Naive thymus-derived CD4-positive, alpha-beta T cell (primary cell): ENCODE data around the gene IQGAP2. TPM values are rescaled to one million over a fixed set of nuclear protein-coding genes. Genes with fewer than 3 reads are reported as not detected.
A peak's percentile ranks its signal among the peaks of the same experiment; 100 is the strongest.
"Not testable (repeated sequence)": the region's sequence is repeated elsewhere in the genome, so short reads cannot be mapped to it uniquely, and the experiment has no call there.

Experiments used
- ATAC-seq: fragments of 150-1000 bp; cut with Tn5 transposase; 2 replicates; pipeline ENCODE4 v1.10.0; 2021; ENCODE audit warnings: mild to moderate bottlenecking, moderate library complexity
- CTCF ChIA-PET: fragments of 350-600 bp; sonication (Branson Sonifier 250); formaldehyde crosslinking; loops from one replicate; lab custom pipeline; 2021; ENCODE audit warnings: antibody characterized with exemption; lab: Charles Lee
- POLR2A ChIA-PET: fragments of 350-600 bp; sonication (Branson Sonifier 250); formaldehyde crosslinking; loops from one replicate; lab custom pipeline; 2021; ENCODE audit warnings: antibody characterized with exemption, inconsistent platforms; lab: Charles Lee
- DNase-seq, 9 donors: peaks; one replicate each; pipeline versions ENCODE4 v3.0.0 to v3.0.0-alpha.2; 2020 to 2022; ENCODE audit warnings: mixed read lengths in 1 of 9
- H3K27ac ChIP-seq: one replicate; pipeline ENCODE4 v1.7.0; 2013; ENCODE audit warnings: mild to moderate bottlenecking, low read depth, low read length, moderate library complexity
- H3K27me3 ChIP-seq, 2 donors: one replicate each; pipeline ENCODE4 v1.7.0; 2013; ENCODE audit warnings: low read length in 2 of 2, mild to moderate bottlenecking in 2 of 2, moderate library complexity in 2 of 2; ENCODE audit not compliant: control insufficient read depth in 2 of 2, insufficient read depth in 2 of 2
- H3K36me3 ChIP-seq, 3 experiments: 1 replicate in 2 of 3; 2 replicates in 1 of 3; pipeline ENCODE4 v1.7.0; 2013; ENCODE audit warnings: low read length in 3 of 3, mild to moderate bottlenecking in 3 of 3, moderate library complexity in 1 of 3; ENCODE audit not compliant: insufficient read depth in 3 of 3, control insufficient read depth in 2 of 3
- H3K4me1 ChIP-seq, 2 donors: one replicate each; pipeline ENCODE4 v1.7.0; 2013; ENCODE audit warnings: low read length in 2 of 2, mild to moderate bottlenecking in 2 of 2, moderate library complexity in 1 of 2; ENCODE audit not compliant: control insufficient read depth in 2 of 2, insufficient read depth in 2 of 2
- H3K4me3 ChIP-seq: 2 replicates; pipeline ENCODE4 v1.7.0; 2013; ENCODE audit warnings: mild to moderate bottlenecking, low read length
- H3K9me3 ChIP-seq, 3 experiments: 1 replicate in 2 of 3; 2 replicates in 1 of 3; pipeline ENCODE4 v1.7.0; 2013; ENCODE audit warnings: low read length in 3 of 3; ENCODE audit not compliant: control insufficient read depth in 2 of 3
- H3K27ac Mint-ChIP-seq, 9 donors: one replicate each; pipeline ENCODE4 v1.8.0; 2020 to 2022; ENCODE audit warnings: mixed read lengths in 9 of 9, mild to moderate bottlenecking in 8 of 9, moderate library complexity in 5 of 9, inconsistent platforms in 2 of 9
- H3K27me3 Mint-ChIP-seq, 5 donors: one replicate each; pipeline ENCODE4 v1.8.0; 2021 to 2022; ENCODE audit warnings: mixed read lengths in 5 of 5, mild to moderate bottlenecking in 1 of 5
- H3K36me3 Mint-ChIP-seq, 5 donors: one replicate each; pipeline ENCODE4 v1.8.0; 2020 to 2022; ENCODE audit warnings: mixed read lengths in 5 of 5, mild to moderate bottlenecking in 3 of 5, inconsistent platforms in 1 of 5
- H3K4me1 Mint-ChIP-seq, 7 donors: one replicate each; pipeline ENCODE4 v1.8.0; 2020 to 2022; ENCODE audit warnings: mixed read lengths in 7 of 7, mild to moderate bottlenecking in 3 of 7, inconsistent platforms in 1 of 7
- H3K4me3 Mint-ChIP-seq, 10 donors: one replicate each; pipeline ENCODE4 v1.8.0; 2020 to 2022; ENCODE audit warnings: mild to moderate bottlenecking in 10 of 10, mixed read lengths in 10 of 10, moderate library complexity in 6 of 10, inconsistent platforms in 2 of 10
- H3K9me3 Mint-ChIP-seq, 11 donors: one replicate each; pipeline ENCODE4 v1.8.0; 2020 to 2022; ENCODE audit warnings: mixed read lengths in 11 of 11, mild to moderate bottlenecking in 4 of 11, inconsistent platforms in 1 of 11, moderate library complexity in 1 of 11
- intact Hi-C, 2 donors: fragments of 100-400 bp; cut with micrococcal nuclease; formaldehyde crosslinking; loops; one replicate each; pipeline ENCODE4 v1.15.1; 2023
- polyA plus RNA-seq, 2 donors: library from polyadenylated mRNA; unstranded; fragments of 300-500 nt; fragmentation: Illumina TruSeq; gene quantifications; one replicate each; pipeline ENCODE4 v1.2.3, GENCODE V29; 2021
- total RNA-seq, 6 experiments: library from RNA in 5 of 6; stranded (reverse) in 5 of 6; gene quantifications; 1 replicate in 5 of 6; 2 replicates in 1 of 6; pipeline ENCODE4 v1.2.3 and lab custom pipeline; 2021 to 2026

Gene IQGAP2
- total and polyA plus RNA-seq, 7 experiments from 2014 or later = 19.0 to 114 (median 86.3) TPM

DNA sequence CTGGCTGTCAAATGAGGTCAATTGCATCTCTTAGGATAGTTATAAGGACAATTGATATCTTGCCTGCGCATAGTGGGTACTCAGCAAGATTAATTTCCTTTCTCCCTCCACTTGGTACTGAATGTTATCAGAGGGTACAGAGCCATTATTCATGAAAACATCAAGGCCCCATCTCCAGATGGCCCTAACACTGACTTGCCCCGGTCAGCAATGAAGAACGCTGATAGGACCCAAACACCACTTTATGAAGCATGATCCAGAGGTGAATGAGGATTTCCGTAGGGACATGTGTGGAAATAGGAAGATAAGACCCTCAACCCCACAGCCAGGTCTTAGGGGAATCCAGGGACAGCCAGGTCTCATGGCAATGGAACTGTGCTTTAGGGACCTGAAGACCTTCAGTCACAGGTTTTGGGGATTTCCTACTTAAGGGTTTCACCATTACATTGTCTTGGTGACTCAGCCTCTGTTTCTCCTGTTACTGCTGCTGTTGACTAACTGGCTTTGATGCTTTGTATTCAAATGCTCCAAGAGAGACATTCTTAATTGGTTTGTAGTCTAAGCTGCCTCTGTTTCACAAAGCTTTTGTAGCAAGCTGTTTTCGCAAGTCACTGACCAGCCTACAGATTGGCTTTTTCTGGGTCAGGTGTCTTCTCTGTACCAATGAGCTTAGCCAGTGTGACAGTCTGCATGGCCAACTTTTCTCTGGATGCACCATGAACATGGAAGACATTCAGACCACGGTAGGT lies 35.3 kb upstream of the IQGAP2 start:
- ChIA-PET POLR2A (no interaction called here), CTCF (no interaction called here)
- no peak overlapping the region for H3K4me3 ChIP-seq
- no peaks in the 10 kb centered on the region for H3K9me3 ChIP-seq
- intact Hi-C loops = no loop called here
- H3K27ac Mint-ChIP-seq = peak overlapping the region in 1 of 9 donors; percentile 69
- H3K36me3 ChIP-seq = no peaks in the 10 kb centered on the region
- H3K4me1 ChIP-seq = no peaks in the 10 kb centered on the region
- peak; percentile 61 for ATAC-seq
- DNase-seq = peak in 1 of 9 donors; percentile 30
- peaks cover 0 to 26% (median 5%) of the 10 kb centered on the region in 7 donors for H3K4me1 Mint-ChIP-seq
- H3K4me3 Mint-ChIP-seq = no peak overlapping the region
- no peak overlapping the region for H3K27ac ChIP-seq
- H3K36me3 Mint-ChIP-seq = peaks cover 0 to 3% (median 0%) of the 10 kb centered on the region in 5 donors
- no peaks in the 10 kb centered on the region for H3K27me3 Mint-ChIP-seq
- H3K9me3 Mint-ChIP-seq = peaks cover 0 to 4% (median 0%) of the 10 kb centered on the region in 11 donors
- no peaks in the 10 kb centered on the region for H3K27me3 ChIP-seq

DNA sequence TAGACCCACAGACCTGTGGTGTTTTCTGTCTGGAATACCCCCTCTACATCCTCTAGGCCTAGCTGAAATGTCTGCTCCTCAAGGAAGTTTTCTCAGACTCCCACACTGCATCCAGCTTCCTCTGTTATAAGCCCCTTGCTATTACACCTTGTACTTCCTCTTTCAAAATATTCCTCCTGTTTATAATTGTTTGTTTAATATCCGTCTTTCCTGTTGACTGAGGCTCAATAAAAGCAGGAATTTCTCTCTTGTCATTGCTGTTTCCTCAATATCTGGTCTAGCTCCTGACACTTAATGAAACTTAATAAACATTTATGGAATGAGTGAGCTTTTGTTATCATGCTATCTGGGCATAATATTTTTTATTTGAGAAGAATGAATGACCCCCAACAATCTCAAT lies 34.1 kb upstream of the IQGAP2 start:
- no peak overlapping the region for H3K4me3 ChIP-seq
- H3K36me3 ChIP-seq = no peaks in the 10 kb centered on the region
- intact Hi-C loops = no loop called here
- no peaks in the 10 kb centered on the region for H3K27me3 Mint-ChIP-seq
- H3K4me1 Mint-ChIP-seq = peaks cover 0 to 27% (median 3%) of the 10 kb centered on the region in 7 donors
- ChIA-PET CTCF (no interaction called here), POLR2A (no interaction called here)
- H3K27me3 ChIP-seq = no peaks in the 10 kb centered on the region
- H3K4me3 Mint-ChIP-seq = no peak overlapping the region
- peaks cover 0 to 4% (median 0%) of the 10 kb centered on the region in 11 donors for H3K9me3 Mint-ChIP-seq
- no peak for DNase-seq
- no peak for ATAC-seq
- no peaks in the 10 kb centered on the region for H3K4me1 ChIP-seq
- H3K27ac Mint-ChIP-seq = peak overlapping the region in 2 of 9 donors; percentile 35 to 53
- no peaks in the 10 kb centered on the region for H3K9me3 ChIP-seq
- peaks cover 0 to 3% (median 0%) of the 10 kb centered on the region in 5 donors for H3K36me3 Mint-ChIP-seq
- no peak overlapping the region for H3K27ac ChIP-seq

DNA sequence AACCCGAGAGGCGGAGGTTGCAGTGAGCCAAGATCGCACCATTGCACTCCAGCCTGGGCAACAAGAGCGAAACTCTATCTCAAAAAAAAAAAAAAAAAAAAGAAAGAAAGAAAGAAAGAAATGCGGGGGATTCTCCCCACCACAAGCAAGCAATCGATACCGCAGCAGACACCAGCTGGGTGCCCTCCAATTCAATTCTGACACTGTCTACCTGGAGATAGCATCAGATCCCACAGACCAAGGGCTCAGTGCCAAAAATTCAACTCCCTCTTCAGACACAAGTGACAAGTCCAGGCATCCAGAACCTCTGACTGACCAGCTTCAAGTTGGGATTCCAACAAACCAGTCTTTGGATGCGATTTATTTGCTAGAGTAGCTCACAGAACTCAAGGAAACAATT lies 33.4 kb upstream of the IQGAP2 start:
- intact Hi-C loops, ATAC-seq, DNase-seq, H3K36me3 ChIP-seq, H3K4me3 Mint-ChIP-seq, H3K9me3 ChIP-seq, CTCF ChIA-PET, H3K36me3 Mint-ChIP-seq, H3K9me3 Mint-ChIP-seq, H3K27ac Mint-ChIP-seq, H3K4me3 ChIP-seq, H3K4me1 ChIP-seq, H3K27ac ChIP-seq, H3K27me3 Mint-ChIP-seq, H3K27me3 ChIP-seq: not testable (repeated sequence)
- peaks cover 0 to 27% (median 2%) of the 10 kb centered on the region in 7 donors for H3K4me1 Mint-ChIP-seq
- POLR2A ChIA-PET = interaction anchor here (0.6 kb wide), 1 partner anchor 1303 kb away, joined by 3 read pairs; no protein-coding TSS in a partner anchor

DNA sequence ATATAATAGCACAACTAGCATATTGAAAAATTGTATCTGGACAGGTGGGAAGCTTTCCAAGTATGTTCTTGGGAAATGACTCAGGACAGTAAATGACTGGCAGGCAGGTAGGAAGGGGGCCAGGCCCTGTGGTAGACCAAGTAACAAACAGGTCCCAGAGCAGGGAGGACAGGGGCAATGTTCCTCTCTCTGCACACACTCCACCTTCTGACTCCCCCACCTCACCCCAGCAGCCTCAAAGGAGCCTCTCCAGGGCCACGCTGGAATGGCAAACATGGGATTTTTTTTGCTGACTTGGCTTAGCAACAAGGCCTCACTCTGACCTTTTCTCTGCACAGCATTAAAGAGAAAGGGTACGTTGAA lies 31.1 kb upstream of the IQGAP2 start:
- Mint-ChIP-seq H3K27me3 (peaks cover 0 to 2% (median 0%) of the 10 kb centered on the region in 5 donors), H3K4me1 (peaks cover 0 to 35% (median 4%) of the 10 kb centered on the region in 7 donors), H3K4me3 (no peak overlapping the region), H3K36me3 (peaks cover 0 to 3% (median 0%) of the 10 kb centered on the region in 5 donors), H3K27ac (no peak overlapping the region), H3K9me3 (peaks cover 0 to 4% (median 0%) of the 10 kb centered on the region in 11 donors)
- H3K9me3 ChIP-seq = no peaks in the 10 kb centered on the region
- H3K36me3 ChIP-seq = no peaks in the 10 kb centered on the region
- no peaks in the 10 kb centered on the region for H3K27me3 ChIP-seq
- no peak for ATAC-seq
- CTCF ChIA-PET = no interaction called here
- no peak overlapping the region for H3K4me3 ChIP-seq
- DNase-seq = no peak
- intact Hi-C loops = no loop called here
- H3K27ac ChIP-seq = no peak overlapping the region
- H3K4me1 ChIP-seq = peaks cover 0 to 3% of the 10 kb centered on the region in 2 donors
- POLR2A ChIA-PET = no interaction called here

DNA sequence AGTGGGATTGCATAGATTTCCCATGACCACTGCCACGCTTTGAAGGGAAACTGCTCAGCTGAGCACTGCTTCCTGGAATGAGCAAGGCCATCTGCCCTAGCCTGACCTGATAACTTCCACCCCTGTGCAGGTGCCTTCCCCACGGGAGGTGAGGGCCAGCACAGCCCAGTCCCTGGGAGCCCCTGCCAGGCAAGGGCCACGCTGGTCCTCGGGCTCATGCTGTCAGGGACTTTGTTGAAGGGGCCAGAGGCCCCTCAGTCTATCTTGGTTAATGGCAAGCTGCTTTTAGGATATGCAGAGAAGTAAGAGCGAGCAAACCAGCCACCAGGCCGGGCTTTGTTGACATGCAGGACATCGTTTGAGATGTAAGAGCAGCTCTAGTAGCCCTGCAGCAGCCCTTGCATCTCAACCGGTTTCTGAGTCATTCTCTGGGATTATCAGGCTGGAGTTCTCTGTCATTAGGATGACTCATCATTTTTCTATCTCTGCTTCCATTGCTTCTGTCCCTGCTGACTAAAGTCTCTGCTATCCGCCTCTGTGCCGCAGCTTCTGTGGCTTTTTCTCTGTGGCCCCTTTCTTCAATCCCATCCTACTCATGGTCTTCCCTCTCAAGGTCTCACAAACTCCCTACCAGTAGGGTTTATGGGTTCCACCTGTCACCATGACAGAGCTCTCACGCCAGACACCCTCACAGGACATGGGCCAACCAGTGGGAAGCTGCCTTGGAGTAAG lies 30.6 kb upstream of the IQGAP2 start:
- ATAC-seq = no peak
- POLR2A ChIA-PET = interaction anchor here (0.7 kb wide), 1 partner anchor 12 kb away, joined by 3 read pairs; no protein-coding TSS in a partner anchor
- Mint-ChIP-seq H3K4me3 (no peak overlapping the region), H3K27ac (peak overlapping the region in 1 of 9 donors; percentile 5), H3K36me3 (peaks cover 0 to 3% (median 0%) of the 10 kb centered on the region in 5 donors), H3K4me1 (peaks cover 0 to 34% (median 1%) of the 10 kb centered on the region in 7 donors), H3K27me3 (peaks cover 0 to 2% (median 0%) of the 10 kb centered on the region in 5 donors), H3K9me3 (peaks cover 0 to 4% (median 0%) of the 10 kb centered on the region in 11 donors)
- Histone ChIP-seq H3K27me3 (no peaks in the 10 kb centered on the region), H3K4me1 (peaks cover 0 to 3% of the 10 kb centered on the region in 2 donors), H3K36me3 (no peaks in the 10 kb centered on the region), H3K9me3 (no peaks in the 10 kb centered on the region), H3K4me3 (no peak overlapping the region), H3K27ac (no peak overlapping the region)
- CTCF ChIA-PET = no interaction called here
- intact Hi-C loops = no loop called here
- no peak for DNase-seq

DNA sequence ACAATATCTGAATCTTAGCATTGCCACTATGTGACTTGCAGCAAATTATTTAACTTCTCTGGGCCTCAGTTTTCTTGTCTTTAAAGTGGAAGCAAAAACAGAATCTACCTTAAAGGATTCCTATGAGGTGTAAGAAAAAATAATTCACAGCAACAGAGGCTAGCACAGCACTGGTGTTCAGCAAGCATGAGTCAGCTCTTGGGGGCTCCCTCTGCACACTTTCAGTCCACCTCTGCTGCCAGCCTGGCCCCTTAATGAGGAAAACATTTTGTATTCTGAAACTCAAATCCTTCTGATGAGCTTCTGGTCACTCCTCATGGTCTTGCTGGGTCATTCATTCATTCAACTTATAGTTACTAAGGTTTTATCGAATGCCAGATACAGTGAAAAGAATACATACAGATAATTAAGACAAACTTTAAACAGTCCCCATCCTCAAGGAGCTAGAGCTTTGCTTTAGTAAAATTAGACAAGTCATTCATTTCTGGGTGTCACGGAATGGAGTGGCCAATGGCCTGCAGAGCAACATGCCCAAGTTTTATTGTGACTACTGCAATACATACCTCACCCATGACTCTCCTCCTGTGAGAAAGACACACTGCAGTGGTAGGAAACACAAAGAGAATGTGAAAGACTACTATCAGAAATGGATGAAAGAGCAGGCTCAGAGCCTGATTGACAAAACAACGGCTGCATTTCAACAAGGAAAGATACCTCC lies 26.8 kb upstream of the IQGAP2 start:
- Mint-ChIP-seq H3K27me3 (peaks cover 0 to 2% (median 0%) of the 10 kb centered on the region in 5 donors), H3K4me1 (peaks cover 15 to 43% (median 31%) of the 10 kb centered on the region in 7 donors), H3K36me3 (peaks cover 0 to 3% (median 0%) of the 10 kb centered on the region in 5 donors), H3K4me3 (no peak overlapping the region), H3K9me3 (peaks cover 0 to 1% (median 0%) of the 10 kb centered on the region in 11 donors), H3K27ac (peak overlapping the region in 1 of 9 donors; percentile 19)
- no peak for ATAC-seq
- no peak for DNase-seq
- peaks cover 8 to 10% of the 10 kb centered on the region in 2 donors for H3K4me1 ChIP-seq
- H3K9me3 ChIP-seq = no peaks in the 10 kb centered on the region
- no peaks in the 10 kb centered on the region for H3K27me3 ChIP-seq
- no peak overlapping the region for H3K4me3 ChIP-seq
- CTCF ChIA-PET = interaction anchor here (1.2 kb wide), 1 partner anchor 26 kb away, joined by 3 read pairs; no protein-coding TSS in a partner anchor
- no peak overlapping the region for H3K27ac ChIP-seq
- intact Hi-C loops = no loop called here
- H3K36me3 ChIP-seq = no peaks in the 10 kb centered on the region
- POLR2A ChIA-PET = interaction anchor here (0.6 to 1.8 kb wide), 2 partner anchors 8 to 190 kb away, joined by 3 to 7 read pairs; no protein-coding TSS in a partner anchor
